ENCODE measurements around the gene PRKG2.

DNA sequence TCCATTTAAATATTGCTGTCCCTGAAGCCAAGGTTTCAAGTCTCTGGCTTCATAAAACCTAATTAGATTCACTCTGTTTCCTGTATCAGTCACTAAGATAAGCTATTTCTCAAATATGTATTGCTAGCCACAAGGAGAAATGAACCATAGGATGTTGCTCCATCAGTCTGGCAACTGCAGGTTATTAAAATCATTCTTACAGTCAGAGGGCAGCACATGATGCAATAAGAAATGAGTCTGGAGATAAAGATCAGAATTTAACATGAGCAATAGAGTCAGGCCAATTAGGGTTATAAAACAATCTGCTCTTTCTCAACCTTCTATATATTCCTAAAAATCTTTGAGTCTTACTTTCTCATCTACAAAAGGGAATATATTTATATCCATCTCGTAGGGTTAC, 7.2 kb downstream of the PRKG2 start:
- no peak for TF ChIP-seq POLR2A (IDR thresholded peaks at IDR 0.05)
- TF ChIP-seq, protein P1, sequence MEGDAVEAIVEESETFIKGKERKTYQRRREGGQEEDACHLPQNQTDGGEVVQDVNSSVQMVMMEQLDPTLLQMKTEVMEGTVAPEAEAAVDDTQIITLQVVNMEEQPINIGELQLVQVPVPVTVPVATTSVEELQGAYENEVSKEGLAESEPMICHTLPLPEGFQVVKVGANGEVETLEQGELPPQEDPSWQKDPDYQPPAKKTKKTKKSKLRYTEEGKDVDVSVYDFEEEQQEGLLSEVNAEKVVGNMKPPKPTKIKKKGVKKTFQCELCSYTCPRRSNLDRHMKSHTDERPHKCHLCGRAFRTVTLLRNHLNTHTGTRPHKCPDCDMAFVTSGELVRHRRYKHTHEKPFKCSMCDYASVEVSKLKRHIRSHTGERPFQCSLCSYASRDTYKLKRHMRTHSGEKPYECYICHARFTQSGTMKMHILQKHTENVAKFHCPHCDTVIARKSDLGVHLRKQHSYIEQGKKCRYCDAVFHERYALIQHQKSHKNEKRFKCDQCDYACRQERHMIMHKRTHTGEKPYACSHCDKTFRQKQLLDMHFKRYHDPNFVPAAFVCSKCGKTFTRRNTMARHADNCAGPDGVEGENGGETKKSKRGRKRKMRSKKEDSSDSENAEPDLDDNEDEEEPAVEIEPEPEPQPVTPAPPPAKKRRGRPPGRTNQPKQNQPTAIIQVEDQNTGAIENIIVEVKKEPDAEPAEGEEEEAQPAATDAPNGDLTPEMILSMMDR (IDR thresholded peaks at IDR 0.05 in 4 of 5, conservative IDR thresholded peaks at IDR 0.05 in 1 of 5) = no peak
